HEK293 (cell line): ENCODE results near the gene CAMK2N2.

Experiments
- BCL6B ChIP-seq: fragments of 450-650 bp; formaldehyde crosslinking; IDR thresholded peaks from 2 replicates; pipeline ENCODE4 v1.5.1; 2017; ENCODE audit warnings: missing biosample characterization, missing genetic modification characterization
- KLF8 ChIP-seq: fragments of 450-650 bp; formaldehyde crosslinking; IDR thresholded peaks from 2 replicates; pipeline ENCODE4 v1.5.1; 2016; ENCODE audit warnings: missing biosample characterization, missing genetic modification characterization
- PATZ1 ChIP-seq: fragments of 450-650 bp; formaldehyde crosslinking; IDR thresholded peaks from 2 replicates; pipeline ENCODE4 v1.5.1; 2016; ENCODE audit warnings: missing biosample characterization, missing genetic modification characterization
- PRDM10 ChIP-seq: fragments of 450-650 bp; formaldehyde crosslinking; IDR thresholded peaks from 2 replicates; pipeline ENCODE4 v1.5.1; 2016; ENCODE audit warnings: missing biosample characterization, missing genetic modification characterization
- SP2 ChIP-seq: fragments of 450-650 bp; formaldehyde crosslinking; IDR thresholded peaks from 2 replicates; pipeline ENCODE4 v1.5.1; 2016; ENCODE audit warnings: missing biosample characterization, missing genetic modification characterization
- ZBTB17 ChIP-seq: fragments of 450-650 bp; formaldehyde crosslinking; IDR thresholded peaks from 2 replicates; pipeline ENCODE4 v1.5.1; 2016; ENCODE audit warnings: missing biosample characterization, missing genetic modification characterization
- ZBTB20 ChIP-seq: fragments of 450-650 bp; formaldehyde crosslinking; IDR thresholded peaks from 2 replicates; pipeline ENCODE4 v1.5.1; 2016; ENCODE audit warnings: missing biosample characterization, missing genetic modification characterization
- ZBTB6 ChIP-seq: fragments of 450-650 bp; formaldehyde crosslinking; IDR thresholded peaks from 2 replicates; pipeline ENCODE4 v1.5.1; 2017; ENCODE audit warnings: missing biosample characterization, missing genetic modification characterization
- ZBTB7A ChIP-seq: fragments of 450-650 bp; formaldehyde crosslinking; IDR thresholded peaks from 2 replicates; pipeline ENCODE4 v1.5.1; 2016; ENCODE audit warnings: low read depth, missing biosample characterization, missing genetic modification characterization
- ZIC2 ChIP-seq: fragments of 450-650 bp; formaldehyde crosslinking; IDR thresholded peaks from 2 replicates; pipeline ENCODE4 v1.5.1; 2016; ENCODE audit warnings: missing biosample characterization, missing genetic modification characterization
- ZNF112 ChIP-seq: fragments of 450-650 bp; formaldehyde crosslinking; IDR thresholded peaks from 2 replicates; pipeline ENCODE4 v1.5.0; 2017; ENCODE audit warnings: missing biosample characterization, missing genetic modification characterization
- ZNF132 ChIP-seq: fragments of 450-650 bp; formaldehyde crosslinking; IDR thresholded peaks from 2 replicates; pipeline ENCODE4 v1.5.1; 2017; ENCODE audit warnings: missing biosample characterization, missing genetic modification characterization, borderline replicate concordance
- ZNF146 ChIP-seq: fragments of 450-650 bp; formaldehyde crosslinking; IDR thresholded peaks from 2 replicates; pipeline ENCODE4 v1.5.1; 2016; ENCODE audit warnings: missing biosample characterization, missing genetic modification characterization
- ZNF24 ChIP-seq: fragments of 450-650 bp; formaldehyde crosslinking; IDR thresholded peaks from 2 replicates; pipeline ENCODE4 v1.5.1; 2016; ENCODE audit warnings: missing biosample characterization, missing genetic modification characterization
- ZNF324 ChIP-seq: fragments of 450-650 bp; formaldehyde crosslinking; IDR thresholded peaks from 2 replicates; pipeline ENCODE4 v1.5.1; 2016; ENCODE audit warnings: missing biosample characterization, missing genetic modification characterization
- ZNF335 ChIP-seq: fragments of 450-650 bp; formaldehyde crosslinking; conservative IDR thresholded peaks from 2 replicates; pipeline ENCODE4 v1.5.1; 2016; ENCODE audit warnings: missing biosample characterization, missing genetic modification characterization
- ZNF366 ChIP-seq: fragments of 450-650 bp; formaldehyde crosslinking; conservative IDR thresholded peaks from 2 replicates; pipeline ENCODE4 v1.5.1; 2016; ENCODE audit warnings: missing biosample characterization, missing genetic modification characterization
- ZNF404 ChIP-seq: fragments of 450-650 bp; formaldehyde crosslinking; IDR thresholded peaks from 2 replicates; pipeline ENCODE4 v1.5.1; 2017; ENCODE audit warnings: missing biosample characterization, missing genetic modification characterization
- ZNF433 ChIP-seq: fragments of 450-650 bp; formaldehyde crosslinking; IDR thresholded peaks from 2 replicates; pipeline ENCODE4 v1.5.1; 2016; ENCODE audit warnings: missing biosample characterization, missing genetic modification characterization, low read depth
- ZNF449 ChIP-seq: fragments of 450-650 bp; formaldehyde crosslinking; IDR thresholded peaks from 2 replicates; pipeline ENCODE4 v1.5.1; 2017; ENCODE audit warnings: missing biosample characterization, mild to moderate bottlenecking, missing genetic modification characterization, moderate library complexity
- ZNF558 ChIP-seq: fragments of 450-650 bp; formaldehyde crosslinking; IDR thresholded peaks from 2 replicates; pipeline ENCODE4 v1.5.1; 2016; ENCODE audit warnings: missing biosample characterization, missing genetic modification characterization
- ZNF629 ChIP-seq: fragments of 450-650 bp; formaldehyde crosslinking; IDR thresholded peaks from 2 replicates; pipeline ENCODE4 v1.5.1; 2017; ENCODE audit warnings: missing biosample characterization, missing genetic modification characterization
- ZNF777 ChIP-seq: fragments of 450-650 bp; formaldehyde crosslinking; IDR thresholded peaks from 2 replicates; pipeline ENCODE4 v1.5.1; 2017; ENCODE audit warnings: missing biosample characterization, missing genetic modification characterization, borderline replicate concordance
- ZNF843 ChIP-seq: fragments of 450-650 bp; formaldehyde crosslinking; IDR thresholded peaks from 2 replicates; pipeline ENCODE4 v1.5.1; 2016; ENCODE audit warnings: missing biosample characterization, missing genetic modification characterization
- TF ChIP-seq, protein P1 (sequence below): fragments of 450-650 bp; formaldehyde crosslinking; IDR thresholded peaks from 2 replicates; pipeline ENCODE4 v1.5.1; 2017; ENCODE audit warnings: missing biosample characterization, missing genetic modification characterization
- TF ChIP-seq, protein P2 (sequence below): fragments of 450-650 bp; formaldehyde crosslinking; IDR thresholded peaks from 2 replicates; pipeline ENCODE4 v1.5.1; 2016; ENCODE audit warnings: missing biosample characterization, missing genetic modification characterization, low read depth

The CAMK2N2 gene

DNA sequence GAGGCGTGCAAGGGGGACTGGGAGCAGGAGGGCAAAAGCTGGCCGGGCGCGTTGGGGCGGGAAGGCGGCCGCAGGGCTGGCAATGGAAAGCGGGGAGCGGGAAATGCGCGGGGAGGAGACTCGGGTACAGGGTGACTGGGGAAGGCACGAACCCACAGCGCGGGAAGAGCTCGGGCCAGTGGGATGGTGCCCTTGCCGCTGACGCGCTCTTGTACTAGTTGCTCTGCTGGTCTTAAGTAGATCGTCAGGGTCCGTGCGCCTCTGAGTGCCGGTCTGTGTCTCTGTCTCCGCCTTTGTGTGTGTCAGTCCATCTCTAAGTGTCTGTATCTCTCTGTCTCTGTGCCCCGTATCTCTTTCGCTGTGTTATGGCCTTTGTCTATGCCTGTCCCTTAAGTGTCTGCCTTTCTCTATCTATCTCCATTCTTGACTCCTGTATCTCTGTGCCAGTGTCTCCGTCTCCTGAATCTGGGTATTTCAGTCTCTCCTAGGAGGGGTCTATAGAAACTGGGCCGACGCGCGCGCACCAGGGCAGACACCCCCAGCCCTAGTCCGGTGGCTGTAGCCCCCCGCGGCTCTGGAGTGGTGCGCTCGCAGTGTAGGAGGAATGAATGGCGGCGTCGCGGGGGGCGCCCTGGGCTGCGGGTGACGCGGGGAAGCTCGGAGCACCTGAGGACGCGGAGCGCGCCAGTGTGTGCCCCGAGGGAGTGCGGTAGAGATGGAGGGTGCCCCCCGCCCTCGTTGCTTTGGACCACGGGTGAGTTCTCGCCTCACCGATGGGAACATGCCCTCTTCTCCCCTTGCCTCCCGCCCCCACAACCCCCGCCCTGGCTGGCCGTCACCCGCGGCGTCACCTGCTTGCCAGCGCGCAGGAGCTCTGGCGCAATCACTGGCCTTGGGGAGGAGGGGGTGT lies 756 bp upstream of the CAMK2N2 start (continued):
- TF ChIP-seq, protein P1, sequence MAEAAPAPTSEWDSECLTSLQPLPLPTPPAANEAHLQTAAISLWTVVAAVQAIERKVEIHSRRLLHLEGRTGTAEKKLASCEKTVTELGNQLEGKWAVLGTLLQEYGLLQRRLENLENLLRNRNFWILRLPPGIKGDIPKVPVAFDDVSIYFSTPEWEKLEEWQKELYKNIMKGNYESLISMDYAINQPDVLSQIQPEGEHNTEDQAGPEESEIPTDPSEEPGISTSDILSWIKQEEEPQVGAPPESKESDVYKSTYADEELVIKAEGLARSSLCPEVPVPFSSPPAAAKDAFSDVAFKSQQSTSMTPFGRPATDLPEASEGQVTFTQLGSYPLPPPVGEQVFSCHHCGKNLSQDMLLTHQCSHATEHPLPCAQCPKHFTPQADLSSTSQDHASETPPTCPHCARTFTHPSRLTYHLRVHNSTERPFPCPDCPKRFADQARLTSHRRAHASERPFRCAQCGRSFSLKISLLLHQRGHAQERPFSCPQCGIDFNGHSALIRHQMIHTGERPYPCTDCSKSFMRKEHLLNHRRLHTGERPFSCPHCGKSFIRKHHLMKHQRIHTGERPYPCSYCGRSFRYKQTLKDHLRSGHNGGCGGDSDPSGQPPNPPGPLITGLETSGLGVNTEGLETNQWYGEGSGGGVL, result peak; percentile 59
- no peak for TF ChIP-seq ZNF112 (tag by site-specific recombination)
- 0 out of 2 replicates have a peak, but pooled peaks have one; percentile 19 for TF ChIP-seq ZNF629 (tag by site-specific recombination)
- TF ChIP-seq PRDM10 (tag by site-specific recombination), result peak; percentile 75
- TF ChIP-seq KLF8 (tag by site-specific recombination), result 0 out of 2 replicates have a peak, but pooled peaks have one; percentile 49
- no peak for TF ChIP-seq ZNF404
- TF ChIP-seq, protein P2, sequence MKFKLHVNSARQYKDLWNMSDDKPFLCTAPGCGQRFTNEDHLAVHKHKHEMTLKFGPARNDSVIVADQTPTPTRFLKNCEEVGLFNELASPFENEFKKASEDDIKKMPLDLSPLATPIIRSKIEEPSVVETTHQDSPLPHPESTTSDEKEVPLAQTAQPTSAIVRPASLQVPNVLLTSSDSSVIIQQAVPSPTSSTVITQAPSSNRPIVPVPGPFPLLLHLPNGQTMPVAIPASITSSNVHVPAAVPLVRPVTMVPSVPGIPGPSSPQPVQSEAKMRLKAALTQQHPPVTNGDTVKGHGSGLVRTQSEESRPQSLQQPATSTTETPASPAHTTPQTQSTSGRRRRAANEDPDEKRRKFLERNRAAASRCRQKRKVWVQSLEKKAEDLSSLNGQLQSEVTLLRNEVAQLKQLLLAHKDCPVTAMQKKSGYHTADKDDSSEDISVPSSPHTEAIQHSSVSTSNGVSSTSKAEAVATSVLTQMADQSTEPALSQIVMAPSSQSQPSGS (tag by site-specific recombination), result no peak
- TF ChIP-seq ZNF777 (tag by site-specific recombination), result no peak
- no peak; the same call in 1 of the 2 replicates for TF ChIP-seq ZNF132 (tag by site-specific recombination)
- no peak for TF ChIP-seq ZNF433 (tag by site-specific recombination)
- TF ChIP-seq SP2 (tag by site-specific recombination), result peak; percentile 68
- TF ChIP-seq ZBTB17 (tag by site-specific recombination), result peak; percentile 74
- peak; percentile 72; the same call in 1 of the 2 replicates for TF ChIP-seq ZBTB7A (tag by site-specific recombination)
- TF ChIP-seq ZNF843, result no peak
- TF ChIP-seq ZNF449, result no peak
- TF ChIP-seq BCL6B (tag by site-specific recombination), result no peak
- TF ChIP-seq ZIC2 (tag by site-specific recombination), result peak; percentile 45
- no peak for TF ChIP-seq ZBTB6 (tag by site-specific recombination)
- TF ChIP-seq ZBTB20 (tag by site-specific recombination), result peak; percentile 34; the same call in 1 of the 2 replicates
- peak; percentile 77 for TF ChIP-seq PATZ1 (tag by site-specific recombination)
- no peak for TF ChIP-seq ZNF146 (tag by site-specific recombination)
- no peak for TF ChIP-seq ZNF558 (tag by site-specific recombination)
- peak; percentile 77 for TF ChIP-seq ZNF335 (tag by site-specific recombination)
- no peak for TF ChIP-seq ZNF324 (tag by site-specific recombination)
- peak; percentile 41; the same call in 1 of the 2 replicates for TF ChIP-seq ZNF366 (tag by site-specific recombination)
- no peak for TF ChIP-seq ZNF24 (tag by site-specific recombination)
